HepG2 (cell line): Measurements from ENCODE around the gene RFC1. TPM values are rescaled to one million over a fixed set of nuclear protein-coding genes. Genes with fewer than 3 reads are reported as not detected.

Source experiments
- HNRNPK ChIP-seq: fragments of 200-400 bp; formaldehyde crosslinking; IDR thresholded peaks from 2 replicates; pipeline ENCODE4 v1.6.1; 2018; ENCODE audit warnings: low read length, low read depth, moderate library complexity, mild to moderate bottlenecking; ENCODE audit not compliant: poor library complexity, severe bottlenecking
- IRX3 ChIP-seq: sonication (generic); formaldehyde crosslinking; IDR thresholded peaks from 2 replicates; pipeline ENCODE4 v1.8.1; 2023; ENCODE audit warnings: mild to moderate bottlenecking, low read depth, missing genetic modification reagents, borderline replicate concordance
- MEIS2 ChIP-seq: sonication (generic); formaldehyde crosslinking; IDR thresholded peaks from 2 replicates; pipeline ENCODE4 v1.9.0; 2021; ENCODE audit warnings: mild to moderate bottlenecking, missing genetic modification reagents
- SYNCRIP ChIP-seq: fragments of 200-400 bp; formaldehyde crosslinking; IDR thresholded peaks from 2 replicates; pipeline ENCODE4 v1.6.1; 2018; ENCODE audit warnings: mild to moderate bottlenecking, low read depth, low read length; ENCODE audit not compliant: insufficient read depth
- ZNF577 ChIP-seq: sonication (generic); formaldehyde crosslinking; IDR thresholded peaks from 2 replicates; pipeline ENCODE4 v1.4.0; 2020; ENCODE audit warnings: mild to moderate bottlenecking, low read depth, missing genetic modification reagents, borderline replicate concordance
- ZNF782 ChIP-seq: sonication (generic); formaldehyde crosslinking; IDR thresholded peaks from 2 replicates; pipeline ENCODE4 v1.4.0; 2020; ENCODE audit warnings: missing genetic modification reagents, mild to moderate bottlenecking, borderline replicate concordance
- polyA plus RNA-seq, 8 experiments: library from polyadenylated mRNA; depleted of rRNA in 3 of 8; stranded (reverse) in 7 of 8; unstranded in 1 of 8; fragments of >200 nt; fragmentation: Illumina TruSeq in 4 of 8; extraction: Trizol in 4 of 8; gene quantifications; 2 replicates each; pipeline versions ENCODE4 v1.2.1 to v1.2.3, GENCODE V29; 2011 to 2016; ENCODE audit warnings: low read depth in 4 of 8, missing spikeins in 1 of 8, mixed read lengths in 1 of 8; ENCODE audit not compliant: insufficient read depth in 1 of 8
- total RNA-seq, 5 experiments: library from RNA; depleted of rRNA; stranded (reverse); fragments of >200 nt; fragmentation: Illumina TruSeq; extraction: Trizol; gene quantifications; 2 replicates each; pipeline ENCODE4 v1.2.3, GENCODE V29; 2016; ENCODE audit warnings: low read depth in 1 of 5
- TF ChIP-seq, protein P1 (sequence below), 2 experiments: sonication (generic) in 1 of 2; formaldehyde crosslinking in 1 of 2; IDR thresholded peaks; 2 replicates each; pipeline versions ENCODE4 v1.6.1 to v1.9.0; 2014 to 2022; ENCODE audit warnings: antibody characterized with exemption in 1 of 2, borderline replicate concordance in 1 of 2, inconsistent platforms in 1 of 2, low read depth in 1 of 2, missing genetic modification reagents in 1 of 2
- TF ChIP-seq, protein P2 (sequence below): sonication (generic); formaldehyde crosslinking; IDR thresholded peaks from 2 replicates; pipeline ENCODE4 v1.8.1; 2023; ENCODE audit warnings: mild to moderate bottlenecking, missing genetic modification reagents
- TF ChIP-seq, protein P3 (sequence below): sonication (generic); formaldehyde crosslinking; IDR thresholded peaks from 2 replicates; pipeline ENCODE4 v1.8.0; 2022; ENCODE audit warnings: mild to moderate bottlenecking, missing genetic modification reagents; ENCODE audit not compliant: insufficient replicate concordance
- TF ChIP-seq, protein P4 (sequence below): IDR thresholded peaks from 2 replicates; pipeline ENCODE4 v1.6.1; 2016; ENCODE audit warnings: low read depth, borderline replicate concordance
- TF ChIP-seq, protein P5 (sequence below): sonication (generic); formaldehyde crosslinking; IDR thresholded peaks from 2 replicates; pipeline ENCODE4 v1.4.0; 2020; ENCODE audit warnings: missing genetic modification reagents
- TF ChIP-seq, protein P6 (sequence below): sonication (generic); formaldehyde crosslinking; IDR thresholded peaks from 2 replicates; pipeline ENCODE4 v1.4.0; 2020; ENCODE audit warnings: missing genetic modification reagents

Gene RFC1
- total and polyA plus RNA-seq, 2 of the 13 experiments (the other 11 are each of a cell fraction or from before 2014, with no cell fraction given) = 15.9 to 78.8 TPM

DNA sequence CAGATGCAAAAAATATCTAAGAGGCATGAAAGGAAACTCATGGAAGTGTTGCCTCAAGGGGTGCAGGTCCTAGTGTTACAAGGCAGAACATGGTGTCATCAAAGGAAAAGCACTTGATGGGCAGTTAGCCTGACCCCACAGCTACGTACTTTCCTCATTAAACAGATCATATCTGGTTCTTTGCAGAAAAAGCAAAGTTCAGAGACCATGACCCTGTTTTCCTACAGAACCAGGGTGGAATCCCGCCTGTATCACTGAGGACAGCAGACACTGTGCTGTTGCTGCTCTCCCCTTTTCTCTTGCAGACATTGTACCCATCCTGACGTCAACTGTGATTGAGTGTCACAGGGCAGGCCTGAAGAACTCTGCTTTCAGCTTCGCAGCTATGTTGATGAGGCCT, 91.7 kb downstream of the RFC1 start (continued):
- no peak for TF ChIP-seq ZNF577 (CRISPR knock-in tag)
- TF ChIP-seq ZNF782 = no peak
- TF ChIP-seq, protein P1, sequence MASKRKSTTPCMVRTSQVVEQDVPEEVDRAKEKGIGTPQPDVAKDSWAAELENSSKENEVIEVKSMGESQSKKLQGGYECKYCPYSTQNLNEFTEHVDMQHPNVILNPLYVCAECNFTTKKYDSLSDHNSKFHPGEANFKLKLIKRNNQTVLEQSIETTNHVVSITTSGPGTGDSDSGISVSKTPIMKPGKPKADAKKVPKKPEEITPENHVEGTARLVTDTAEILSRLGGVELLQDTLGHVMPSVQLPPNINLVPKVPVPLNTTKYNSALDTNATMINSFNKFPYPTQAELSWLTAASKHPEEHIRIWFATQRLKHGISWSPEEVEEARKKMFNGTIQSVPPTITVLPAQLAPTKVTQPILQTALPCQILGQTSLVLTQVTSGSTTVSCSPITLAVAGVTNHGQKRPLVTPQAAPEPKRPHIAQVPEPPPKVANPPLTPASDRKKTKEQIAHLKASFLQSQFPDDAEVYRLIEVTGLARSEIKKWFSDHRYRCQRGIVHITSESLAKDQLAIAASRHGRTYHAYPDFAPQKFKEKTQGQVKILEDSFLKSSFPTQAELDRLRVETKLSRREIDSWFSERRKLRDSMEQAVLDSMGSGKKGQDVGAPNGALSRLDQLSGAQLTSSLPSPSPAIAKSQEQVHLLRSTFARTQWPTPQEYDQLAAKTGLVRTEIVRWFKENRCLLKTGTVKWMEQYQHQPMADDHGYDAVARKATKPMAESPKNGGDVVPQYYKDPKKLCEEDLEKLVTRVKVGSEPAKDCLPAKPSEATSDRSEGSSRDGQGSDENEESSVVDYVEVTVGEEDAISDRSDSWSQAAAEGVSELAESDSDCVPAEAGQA (IDR thresholded peaks at IDR 0.05; ENCODE audit: low read depth) = no peak
- TF ChIP-seq, protein P1 (CRISPR knock-in tag; IDR thresholded peaks at IDR 0.05; ENCODE audit: borderline replicate concordance) = no peak
- TF ChIP-seq, protein P2, sequence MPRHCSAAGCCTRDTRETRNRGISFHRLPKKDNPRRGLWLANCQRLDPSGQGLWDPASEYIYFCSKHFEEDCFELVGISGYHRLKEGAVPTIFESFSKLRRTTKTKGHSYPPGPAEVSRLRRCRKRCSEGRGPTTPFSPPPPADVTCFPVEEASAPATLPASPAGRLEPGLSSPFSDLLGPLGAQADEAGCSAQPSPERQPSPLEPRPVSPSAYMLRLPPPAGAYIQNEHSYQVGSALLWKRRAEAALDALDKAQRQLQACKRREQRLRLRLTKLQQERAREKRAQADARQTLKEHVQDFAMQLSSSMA (CRISPR knock-in tag) = no peak
- no peak; the same call in none of the 2 replicates for TF ChIP-seq MEIS2
- TF ChIP-seq, protein P3, sequence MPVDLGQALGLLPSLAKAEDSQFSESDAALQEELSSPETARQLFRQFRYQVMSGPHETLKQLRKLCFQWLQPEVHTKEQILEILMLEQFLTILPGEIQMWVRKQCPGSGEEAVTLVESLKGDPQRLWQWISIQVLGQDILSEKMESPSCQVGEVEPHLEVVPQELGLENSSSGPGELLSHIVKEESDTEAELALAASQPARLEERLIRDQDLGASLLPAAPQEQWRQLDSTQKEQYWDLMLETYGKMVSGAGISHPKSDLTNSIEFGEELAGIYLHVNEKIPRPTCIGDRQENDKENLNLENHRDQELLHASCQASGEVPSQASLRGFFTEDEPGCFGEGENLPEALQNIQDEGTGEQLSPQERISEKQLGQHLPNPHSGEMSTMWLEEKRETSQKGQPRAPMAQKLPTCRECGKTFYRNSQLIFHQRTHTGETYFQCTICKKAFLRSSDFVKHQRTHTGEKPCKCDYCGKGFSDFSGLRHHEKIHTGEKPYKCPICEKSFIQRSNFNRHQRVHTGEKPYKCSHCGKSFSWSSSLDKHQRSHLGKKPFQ (CRISPR knock-in tag) = no peak
- TF ChIP-seq, protein P4, sequence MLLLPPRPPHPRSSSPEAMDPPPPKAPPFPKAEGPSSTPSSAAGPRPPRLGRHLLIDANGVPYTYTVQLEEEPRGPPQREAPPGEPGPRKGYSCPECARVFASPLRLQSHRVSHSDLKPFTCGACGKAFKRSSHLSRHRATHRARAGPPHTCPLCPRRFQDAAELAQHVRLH (CRISPR knock-in tag) = no peak
- no peak for TF ChIP-seq SYNCRIP
- TF ChIP-seq, protein P5, sequence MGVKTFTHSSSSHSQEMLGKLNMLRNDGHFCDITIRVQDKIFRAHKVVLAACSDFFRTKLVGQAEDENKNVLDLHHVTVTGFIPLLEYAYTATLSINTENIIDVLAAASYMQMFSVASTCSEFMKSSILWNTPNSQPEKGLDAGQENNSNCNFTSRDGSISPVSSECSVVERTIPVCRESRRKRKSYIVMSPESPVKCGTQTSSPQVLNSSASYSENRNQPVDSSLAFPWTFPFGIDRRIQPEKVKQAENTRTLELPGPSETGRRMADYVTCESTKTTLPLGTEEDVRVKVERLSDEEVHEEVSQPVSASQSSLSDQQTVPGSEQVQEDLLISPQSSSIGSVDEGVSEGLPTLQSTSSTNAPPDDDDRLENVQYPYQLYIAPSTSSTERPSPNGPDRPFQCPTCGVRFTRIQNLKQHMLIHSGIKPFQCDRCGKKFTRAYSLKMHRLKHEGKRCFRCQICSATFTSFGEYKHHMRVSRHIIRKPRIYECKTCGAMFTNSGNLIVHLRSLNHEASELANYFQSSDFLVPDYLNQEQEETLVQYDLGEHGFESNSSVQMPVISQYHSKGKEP (CRISPR knock-in tag) = no peak
- TF ChIP-seq, protein P6, sequence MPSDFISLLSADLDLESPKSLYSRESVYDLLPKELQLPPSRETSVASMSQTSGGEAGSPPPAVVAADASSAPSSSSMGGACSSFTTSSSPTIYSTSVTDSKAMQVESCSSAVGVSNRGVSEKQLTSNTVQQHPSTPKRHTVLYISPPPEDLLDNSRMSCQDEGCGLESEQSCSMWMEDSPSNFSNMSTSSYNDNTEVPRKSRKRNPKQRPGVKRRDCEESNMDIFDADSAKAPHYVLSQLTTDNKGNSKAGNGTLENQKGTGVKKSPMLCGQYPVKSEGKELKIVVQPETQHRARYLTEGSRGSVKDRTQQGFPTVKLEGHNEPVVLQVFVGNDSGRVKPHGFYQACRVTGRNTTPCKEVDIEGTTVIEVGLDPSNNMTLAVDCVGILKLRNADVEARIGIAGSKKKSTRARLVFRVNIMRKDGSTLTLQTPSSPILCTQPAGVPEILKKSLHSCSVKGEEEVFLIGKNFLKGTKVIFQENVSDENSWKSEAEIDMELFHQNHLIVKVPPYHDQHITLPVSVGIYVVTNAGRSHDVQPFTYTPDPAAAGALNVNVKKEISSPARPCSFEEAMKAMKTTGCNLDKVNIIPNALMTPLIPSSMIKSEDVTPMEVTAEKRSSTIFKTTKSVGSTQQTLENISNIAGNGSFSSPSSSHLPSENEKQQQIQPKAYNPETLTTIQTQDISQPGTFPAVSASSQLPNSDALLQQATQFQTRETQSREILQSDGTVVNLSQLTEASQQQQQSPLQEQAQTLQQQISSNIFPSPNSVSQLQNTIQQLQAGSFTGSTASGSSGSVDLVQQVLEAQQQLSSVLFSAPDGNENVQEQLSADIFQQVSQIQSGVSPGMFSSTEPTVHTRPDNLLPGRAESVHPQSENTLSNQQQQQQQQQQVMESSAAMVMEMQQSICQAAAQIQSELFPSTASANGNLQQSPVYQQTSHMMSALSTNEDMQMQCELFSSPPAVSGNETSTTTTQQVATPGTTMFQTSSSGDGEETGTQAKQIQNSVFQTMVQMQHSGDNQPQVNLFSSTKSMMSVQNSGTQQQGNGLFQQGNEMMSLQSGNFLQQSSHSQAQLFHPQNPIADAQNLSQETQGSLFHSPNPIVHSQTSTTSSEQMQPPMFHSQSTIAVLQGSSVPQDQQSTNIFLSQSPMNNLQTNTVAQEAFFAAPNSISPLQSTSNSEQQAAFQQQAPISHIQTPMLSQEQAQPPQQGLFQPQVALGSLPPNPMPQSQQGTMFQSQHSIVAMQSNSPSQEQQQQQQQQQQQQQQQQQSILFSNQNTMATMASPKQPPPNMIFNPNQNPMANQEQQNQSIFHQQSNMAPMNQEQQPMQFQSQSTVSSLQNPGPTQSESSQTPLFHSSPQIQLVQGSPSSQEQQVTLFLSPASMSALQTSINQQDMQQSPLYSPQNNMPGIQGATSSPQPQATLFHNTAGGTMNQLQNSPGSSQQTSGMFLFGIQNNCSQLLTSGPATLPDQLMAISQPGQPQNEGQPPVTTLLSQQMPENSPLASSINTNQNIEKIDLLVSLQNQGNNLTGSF (CRISPR knock-in tag) = no peak
- no peak for TF ChIP-seq HNRNPK
- TF ChIP-seq IRX3 (CRISPR knock-in tag) = no peak
